HEK293 (cell line): ENCODE measurements around the gene KDM6A.

Experiments
- CTCF ChIA-PET: fragments of 350-600 bp; formaldehyde crosslinking; extraction: SDS; loops from one replicate; lab custom pipeline; 2021; ENCODE audit warnings: antibody characterized with exemption; lab: Yijun Ruan, JAX
- POLR2A ChIA-PET: fragments of 300-600 bp; formaldehyde crosslinking; extraction: SDS; loops from one replicate; lab custom pipeline; 2020; ENCODE audit warnings: antibody characterized with exemption, inconsistent platforms; lab: Yijun Ruan, JAX
- H3K27ac ChIP-seq: fragments of 200-500 bp; sonication (Bioruptor generic); 2 replicates; pipeline ENCODE4 v1.5.1; 2014; ENCODE audit warnings: low read depth, low read length, control low read depth, inconsistent platforms; ENCODE audit errors: extremely low read depth
- H3K36me3 ChIP-seq, 2 experiments: fragments of 200-500 bp in 1 of 2; sonication (Bioruptor generic) in 1 of 2; 1 replicate in 1 of 2; 2 replicates in 1 of 2; pipeline ENCODE4 v1.5.1; 2014 to 2017; ENCODE audit warnings: inconsistent platforms in 2 of 2, low read length in 2 of 2; ENCODE audit not compliant: control insufficient read depth in 2 of 2, insufficient read depth in 1 of 2
- H3K4me1 ChIP-seq: fragments of 200-500 bp; sonication (Bioruptor generic); 2 replicates; pipeline ENCODE4 v1.5.1; 2014; ENCODE audit warnings: mild to moderate bottlenecking, low read length, inconsistent platforms; ENCODE audit not compliant: control insufficient read depth, insufficient read depth
- H3K4me3 ChIP-seq: 2 replicates; pipeline ENCODE4 v1.5.1; 2011; ENCODE audit warnings: low read depth, mild to moderate bottlenecking, control low read depth, low read length, moderate library complexity
- H3K9me3 ChIP-seq: fragments of 200-500 bp; sonication (Bioruptor generic); 2 replicates; pipeline ENCODE4 v1.5.1; 2014; ENCODE audit warnings: low read depth, low read length, inconsistent platforms; ENCODE audit not compliant: control insufficient read depth, insufficient read depth
- ATF2 ChIP-seq: fragments of 450-650 bp; formaldehyde crosslinking; IDR thresholded peaks from 2 replicates; pipeline ENCODE4 v1.5.1; 2016; ENCODE audit warnings: missing biosample characterization, missing genetic modification characterization, low read depth
- IKZF3 ChIP-seq: fragments of 450-650 bp; IDR thresholded peaks from 2 replicates; pipeline ENCODE4 v1.5.0; 2018; ENCODE audit warnings: missing biosample characterization, mild to moderate bottlenecking, missing genetic modification characterization, moderate library complexity
- ZBTB48 ChIP-seq: fragments of 450-650 bp; formaldehyde crosslinking; IDR thresholded peaks from 2 replicates; pipeline ENCODE4 v1.5.1; 2016; ENCODE audit warnings: missing biosample characterization, missing genetic modification characterization
- ZNF114 ChIP-seq: fragments of 450-650 bp; formaldehyde crosslinking; IDR thresholded peaks from 2 replicates; pipeline ENCODE4 v1.5.0; 2017; ENCODE audit warnings: missing biosample characterization, missing genetic modification characterization
- ZNF121 ChIP-seq: fragments of 450-650 bp; formaldehyde crosslinking; IDR thresholded peaks from 2 replicates; pipeline ENCODE4 v1.5.1; 2016; ENCODE audit warnings: missing biosample characterization, missing genetic modification characterization
- ZNF140 ChIP-seq: fragments of 450-650 bp; formaldehyde crosslinking; IDR thresholded peaks from 2 replicates; pipeline ENCODE4 v1.5.1; 2016; ENCODE audit warnings: missing biosample characterization, missing genetic modification characterization
- ZNF184 ChIP-seq: fragments of 450-650 bp; IDR thresholded peaks from 2 replicates; pipeline ENCODE4 v1.5.1; 2018; ENCODE audit warnings: missing biosample characterization, mild to moderate bottlenecking, missing genetic modification characterization
- ZNF211 ChIP-seq: fragments of 450-650 bp; formaldehyde crosslinking; IDR thresholded peaks from 2 replicates; pipeline ENCODE4 v1.5.1; 2016; ENCODE audit warnings: low read depth, missing biosample characterization, missing genetic modification characterization
- ZNF23 ChIP-seq: fragments of 450-650 bp; formaldehyde crosslinking; IDR thresholded peaks from 2 replicates; pipeline ENCODE4 v1.5.1; 2016; ENCODE audit warnings: missing biosample characterization, missing genetic modification characterization, borderline replicate concordance
- ZNF274 ChIP-seq, 2 experiments: fragments of 200-500 bp in 1 of 2; fragments of 450-650 bp in 1 of 2; sonication (Bioruptor generic) in 1 of 2; formaldehyde crosslinking in 1 of 2; IDR thresholded peaks; 2 replicates each; pipeline versions ENCODE4 v1.5.1 to v1.6.1; 2014 to 2016; ENCODE audit warnings: borderline replicate concordance in 1 of 2, inconsistent platforms in 1 of 2, low read length in 1 of 2, missing biosample characterization in 1 of 2, missing genetic modification characterization in 1 of 2
- ZNF292 ChIP-seq: fragments of 450-650 bp; formaldehyde crosslinking; IDR thresholded peaks from 2 replicates; pipeline ENCODE4 v1.5.1; 2016; ENCODE audit warnings: low read depth, missing biosample characterization, missing genetic modification characterization, borderline replicate concordance
- ZNF302 ChIP-seq: fragments of 450-650 bp; formaldehyde crosslinking; IDR thresholded peaks from 2 replicates; pipeline ENCODE4 v1.5.1; 2016; ENCODE audit warnings: missing biosample characterization, missing genetic modification characterization, low read depth
- ZNF311 ChIP-seq: fragments of 450-650 bp; formaldehyde crosslinking; IDR thresholded peaks from 2 replicates; pipeline ENCODE4 v1.5.1; 2017; ENCODE audit warnings: missing biosample characterization, missing genetic modification characterization, borderline replicate concordance
- ZNF423 ChIP-seq: fragments of 450-650 bp; formaldehyde crosslinking; IDR thresholded peaks from 2 replicates; pipeline ENCODE4 v1.5.1; 2016; ENCODE audit warnings: missing biosample characterization, missing genetic modification characterization
- ZNF501 ChIP-seq: fragments of 450-650 bp; formaldehyde crosslinking; IDR thresholded peaks from 2 replicates; pipeline ENCODE4 v1.5.1; 2016; ENCODE audit warnings: missing biosample characterization, missing genetic modification characterization
- ZNF513 ChIP-seq: fragments of 450-650 bp; IDR thresholded peaks from 2 replicates; pipeline ENCODE4 v1.5.1; 2018; ENCODE audit warnings: missing biosample characterization, missing genetic modification characterization
- ZNF521 ChIP-seq: fragments of 450-650 bp; formaldehyde crosslinking; IDR thresholded peaks from 2 replicates; pipeline ENCODE4 v1.5.1; 2017; ENCODE audit warnings: missing biosample characterization, mild to moderate bottlenecking, missing genetic modification characterization
- ZNF664 ChIP-seq: fragments of 450-650 bp; formaldehyde crosslinking; IDR thresholded peaks from 2 replicates; pipeline ENCODE4 v1.5.1; 2016; ENCODE audit warnings: missing biosample characterization, missing genetic modification characterization
- ZNF670 ChIP-seq: fragments of 450-650 bp; formaldehyde crosslinking; IDR thresholded peaks from 2 replicates; pipeline ENCODE4 v1.5.1; 2016; ENCODE audit warnings: missing biosample characterization, missing genetic modification characterization, low read depth
- TF ChIP-seq, protein P1 (sequence below): fragments of 450-650 bp; formaldehyde crosslinking; IDR thresholded peaks from 2 replicates; pipeline ENCODE4 v1.5.1; 2016; ENCODE audit warnings: missing biosample characterization, missing genetic modification characterization

The KDM6A gene

DNA sequence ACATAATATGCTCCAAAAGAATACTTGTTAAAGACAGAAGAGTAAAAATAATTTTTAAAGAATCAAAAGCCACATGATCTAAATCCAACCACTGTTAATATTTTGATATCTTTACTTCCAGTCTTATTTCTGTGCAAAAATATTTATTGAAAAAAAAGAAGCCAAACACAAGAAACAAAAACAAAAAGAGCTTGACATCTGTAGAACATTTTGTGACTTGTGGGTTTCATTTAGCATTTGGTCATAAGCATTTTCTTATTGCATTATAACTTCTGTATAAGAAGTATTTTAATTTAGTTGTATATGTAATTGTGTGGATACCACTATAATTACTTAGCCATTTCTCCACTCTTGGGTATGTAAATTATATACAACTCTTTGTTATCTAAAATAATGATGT is 264.5 kb downstream of the KDM6A start:
- CTCF ChIA-PET: interaction anchor here (0.6 kb wide), 1 partner anchor 187 kb away, joined by 4 read pairs; no protein-coding TSS in a partner anchor
- H3K4me3 ChIP-seq: no peak overlapping the region
- POLR2A ChIA-PET: no interaction called here

DNA sequence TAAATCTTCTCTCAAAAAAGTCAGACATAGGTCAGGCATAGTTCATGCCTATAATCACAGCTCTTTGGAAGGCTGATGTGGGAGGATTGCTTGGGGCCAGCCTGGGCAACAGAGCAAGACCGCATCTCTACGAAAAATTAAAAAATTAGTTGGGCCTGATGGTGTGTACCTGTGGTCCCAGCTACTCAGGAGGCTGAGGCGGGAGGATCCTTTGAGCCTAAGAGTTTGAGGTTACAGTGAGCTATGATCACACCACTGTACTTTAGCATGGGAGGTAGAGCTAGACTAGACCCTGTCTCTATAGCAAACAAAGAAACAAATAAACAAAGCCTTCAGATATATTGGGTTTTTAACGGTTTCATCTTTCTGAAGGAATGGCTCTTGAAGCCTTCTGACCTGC is 265.5 kb downstream of the KDM6A start:
- Histone ChIP-seq H3K36me3 (no peaks in the 10 kb centered on the region), H3K4me1 (no peaks in the 10 kb centered on the region), H3K4me3 (no peak overlapping the region), H3K9me3 (no peaks in the 10 kb centered on the region), H3K27ac (no peak overlapping the region)
- TF ChIP-seq ZNF670 (tag by site-specific recombination) (no peak), ZNF302 (no peak), ZNF114 (no peak), ZNF521 (tag by site-specific recombination) (no peak), ZNF664 (no peak), ZNF292 (tag by site-specific recombination) (no peak), ZNF140 (tag by site-specific recombination) (no peak), ZNF423 (tag by site-specific recombination) (no peak), ZNF184 (no peak), IKZF3 (tag by site-specific recombination) (no peak), ZNF23 (tag by site-specific recombination) (no peak), ZNF211 (tag by site-specific recombination) (no peak), ZNF501 (tag by site-specific recombination) (no peak), ZNF121 (tag by site-specific recombination) (no peak), ZNF513 (tag by site-specific recombination) (no peak)
- TF ChIP-seq, protein P1, sequence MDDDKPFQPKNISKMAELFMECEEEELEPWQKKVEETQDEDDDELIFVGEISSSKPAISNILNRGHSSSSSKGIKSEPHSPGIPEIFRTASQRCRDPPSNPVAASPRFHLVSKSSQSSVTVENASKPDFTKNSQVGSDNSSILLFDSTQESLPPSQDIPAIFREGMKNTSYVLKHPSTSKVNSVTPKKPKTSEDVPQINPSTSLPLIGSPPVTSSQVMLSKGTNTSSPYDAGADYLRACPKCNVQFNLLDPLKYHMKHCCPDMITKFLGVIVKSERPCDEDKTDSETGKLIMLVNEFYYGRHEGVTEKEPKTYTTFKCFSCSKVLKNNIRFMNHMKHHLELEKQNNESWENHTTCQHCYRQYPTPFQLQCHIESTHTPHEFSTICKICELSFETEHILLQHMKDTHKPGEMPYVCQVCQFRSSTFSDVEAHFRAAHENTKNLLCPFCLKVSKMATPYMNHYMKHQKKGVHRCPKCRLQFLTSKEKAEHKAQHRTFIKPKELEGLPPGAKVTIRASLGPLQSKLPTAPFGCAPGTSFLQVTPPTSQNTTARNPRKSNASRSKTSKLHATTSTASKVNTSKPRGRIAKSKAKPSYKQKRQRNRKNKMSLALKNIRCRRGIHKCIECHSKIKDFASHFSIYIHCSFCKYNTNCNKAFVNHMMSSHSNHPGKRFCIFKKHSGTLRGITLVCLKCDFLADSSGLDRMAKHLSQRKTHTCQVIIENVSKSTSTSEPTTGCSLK (tag by site-specific recombination): no peak
- CTCF ChIA-PET: interaction anchor here (0.8 kb wide), 1 partner anchor 332 kb away, joined by 3 read pairs; no protein-coding TSS in a partner anchor
- POLR2A ChIA-PET: no interaction called here

More for the DNA sequence above, 264.5 kb downstream of the KDM6A start:
- Histone ChIP-seq H3K36me3 (no peaks in the 10 kb centered on the region), H3K27ac (no peak overlapping the region)
- TF ChIP-seq ZNF274 (IDR thresholded peaks at IDR 0.05; ENCODE audit: low read length) (no peak), ZNF274 (tag by site-specific recombination; IDR thresholded peaks at IDR 0.05; ENCODE audit: borderline replicate concordance) (no peak), ZNF311 (tag by site-specific recombination) (no peak), ATF2 (tag by site-specific recombination) (0 out of 2 replicates have a peak, but pooled peaks have one; percentile 24), ZBTB48 (tag by site-specific recombination) (no peak)
- TF ChIP-seq, all 188 proteins: peak for 1
- H3K4me1 ChIP-seq: no peaks in the 10 kb centered on the region
- no peaks in the 10 kb centered on the region for H3K9me3 ChIP-seq
